HG03039 (cell line): Measurements from ENCODE around the gene TXNRD1.
A peak's percentile ranks its signal among the peaks of the same experiment; 100 is the strongest.
"Not testable (repeated sequence)": the region's sequence is repeated elsewhere in the genome, so short reads cannot be mapped to it uniquely, and the experiment has no call there.

Experiments used
- ATAC-seq: cut with Tn5 transposase; IDR thresholded peaks from one replicate; pipeline ENCODE4 v1.9.1; 2021; ENCODE audit warnings: mild to moderate bottlenecking, moderate library complexity; ENCODE audit not compliant: unreplicated experiment

The TXNRD1 gene

GRCh38 chr12:104276273-104277131 lies 60.9 kb downstream of the TXNRD1 start:
- no peak for ATAC-seq

DNA sequence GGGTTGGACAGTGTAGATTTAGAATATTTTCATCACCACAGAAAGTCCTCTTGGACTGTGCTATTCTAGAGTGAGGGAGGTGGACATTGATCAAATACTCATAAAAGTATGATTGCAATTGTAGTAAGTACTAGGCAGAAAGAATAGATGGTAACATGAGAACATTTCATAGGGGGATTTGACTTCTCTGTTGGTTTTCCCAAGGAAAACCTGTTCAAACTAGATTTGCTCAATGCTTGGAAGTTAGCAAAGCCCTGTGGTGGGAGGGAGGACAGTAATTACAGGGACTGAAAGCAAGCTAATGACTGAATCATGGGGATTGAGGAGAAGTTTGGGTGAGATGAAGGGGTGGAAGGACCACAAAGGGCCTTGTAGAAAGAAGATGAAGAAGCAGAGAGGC lies 63.6 kb downstream of the TXNRD1 start:
- ATAC-seq, result no peak

DNA sequence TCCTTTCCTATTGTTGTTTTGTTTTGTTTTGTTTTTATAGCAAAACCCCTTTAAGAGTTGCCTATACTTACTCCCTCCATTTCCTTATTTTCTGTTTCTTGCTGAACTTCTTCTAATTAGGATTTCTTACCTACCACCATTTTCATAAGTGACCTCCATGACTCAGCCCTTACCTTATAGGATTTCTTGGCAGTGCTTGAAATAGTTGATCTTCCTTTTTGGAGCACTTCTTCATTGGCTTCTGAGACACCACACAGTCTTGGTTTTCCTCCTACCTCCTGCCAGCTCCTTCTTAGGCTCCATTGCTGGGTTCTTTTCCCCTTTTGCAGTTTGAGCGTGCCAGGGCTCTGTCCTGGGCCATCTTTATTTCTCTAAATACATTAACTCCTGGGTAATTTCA lies 64.5 kb downstream of the TXNRD1 start:
- ATAC-seq, result no peak

- ATAC-seq, result no peak
Observed at GRCh38 chr12:104280717-104281458, 65.3 kb downstream of the TXNRD1 start.

- ATAC-seq, result no peak
Observed at GRCh38 chr12:104281636-104282035, 66.1 kb downstream of the TXNRD1 start.

GRCh38 chr12:104282109-104282508 lies 66.5 kb downstream of the TXNRD1 start:
- no peak for ATAC-seq

DNA sequence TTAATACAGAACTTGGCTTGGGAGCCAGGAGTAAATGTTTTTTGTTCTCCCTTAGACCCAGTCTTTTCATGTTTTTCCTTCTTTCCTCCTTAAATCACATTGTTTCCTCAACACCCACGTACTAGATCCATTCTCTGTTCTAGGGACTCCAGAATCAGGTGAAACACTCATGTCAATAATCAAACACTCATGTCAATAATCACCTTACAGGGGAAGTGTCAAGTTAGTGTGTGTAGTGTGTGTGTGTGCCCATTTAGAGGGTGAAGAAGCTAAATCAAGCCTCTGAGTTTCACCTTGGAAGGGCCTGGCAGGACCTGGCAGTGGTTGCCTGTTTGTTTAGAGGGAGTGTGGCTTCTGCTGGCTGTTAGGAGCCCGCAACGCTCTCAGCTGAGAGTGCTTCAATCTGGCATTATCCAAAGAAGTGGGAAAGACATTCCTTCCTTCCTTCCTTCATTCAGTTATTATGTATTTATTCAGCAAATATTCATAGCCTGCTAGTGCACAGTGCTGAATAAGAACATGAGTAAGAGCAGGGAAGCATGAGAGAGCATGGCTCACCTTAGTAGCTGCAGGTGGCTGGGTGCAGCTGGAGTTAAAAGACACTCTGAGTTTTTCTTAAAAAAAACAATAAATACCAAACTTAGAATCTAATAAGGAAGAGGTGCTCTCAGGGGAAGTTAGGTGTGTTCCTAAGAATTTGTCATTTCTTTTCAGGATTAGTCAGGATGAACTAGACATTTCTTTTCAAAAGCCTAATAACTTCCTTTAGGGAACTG lies 70.3 kb downstream of the TXNRD1 start:
- no peak for ATAC-seq

DNA sequence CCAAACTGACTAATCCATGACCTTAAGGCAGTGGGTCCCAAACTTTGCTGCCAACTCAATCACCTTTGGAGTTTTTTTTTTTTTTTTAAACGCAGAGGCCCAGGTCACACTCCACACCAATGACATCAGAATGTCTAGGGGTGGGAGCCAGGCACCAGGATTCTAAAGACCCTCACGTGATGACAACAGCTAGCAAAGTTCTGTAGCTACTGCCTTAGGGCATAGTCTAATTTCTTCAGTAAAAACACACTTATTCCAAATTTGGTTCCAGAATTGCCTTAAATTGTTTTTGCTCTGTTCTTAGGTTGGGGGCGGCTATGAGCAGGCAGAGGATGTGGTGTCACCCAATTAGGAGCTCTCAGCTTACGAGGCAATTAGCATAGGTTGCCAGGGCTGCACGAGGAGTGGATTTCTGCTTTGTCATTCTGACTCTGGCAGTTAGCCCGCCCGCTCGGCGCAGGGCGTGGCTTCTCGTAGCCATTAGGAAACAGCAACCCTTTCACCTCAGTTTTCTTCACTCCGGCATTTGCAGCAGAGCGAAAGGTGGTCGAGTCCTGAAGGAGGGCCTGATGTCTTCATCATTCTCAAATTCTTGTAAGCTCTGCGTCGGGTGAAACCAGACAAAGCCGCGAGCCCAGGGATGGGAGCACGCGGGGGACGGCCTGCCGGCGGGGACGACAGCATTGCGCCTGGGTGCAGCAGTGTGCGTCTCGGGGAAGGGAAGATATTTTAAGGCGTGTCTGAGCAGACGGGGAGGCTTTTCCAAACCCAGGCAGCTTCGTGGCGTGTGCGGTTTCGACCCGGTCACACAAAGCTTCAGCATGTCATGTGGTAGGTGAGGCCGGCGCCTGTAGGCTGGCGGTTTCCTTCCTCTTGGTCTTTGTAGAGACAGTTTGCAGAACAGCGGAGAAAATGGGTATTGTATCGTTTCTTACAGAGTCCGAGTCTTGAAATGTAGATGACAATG lies 71.2 kb downstream of the TXNRD1 start:
- peak; percentile 80 for ATAC-seq

GRCh38 chr12:104288635-104289274 lies 73.2 kb downstream of the TXNRD1 start:
- peak; percentile 38 for ATAC-seq

- no peak for ATAC-seq
Observed at GRCh38 chr12:104290320-104290719, 74.7 kb downstream of the TXNRD1 start.

DNA sequence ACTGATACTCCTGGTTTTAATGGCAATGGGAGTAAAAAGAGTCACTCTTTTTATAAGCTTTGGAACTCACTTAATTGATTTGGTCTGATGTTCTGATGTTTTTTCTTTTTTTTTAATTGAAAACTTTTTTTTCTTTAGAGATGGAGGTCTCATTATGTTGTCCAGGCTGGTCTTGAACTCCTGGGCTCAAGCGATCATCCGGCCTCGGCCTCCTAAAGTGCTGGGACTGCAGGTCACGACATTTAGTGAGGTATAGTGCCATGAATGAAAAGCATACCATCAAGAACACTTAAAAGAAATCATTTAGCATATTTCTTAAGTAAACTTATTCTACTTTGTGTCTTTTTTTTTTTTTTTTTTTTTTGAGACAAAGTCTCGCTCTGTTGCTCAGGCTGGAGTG lies 75.3 kb downstream of the TXNRD1 start:
- ATAC-seq, result no peak

DNA sequence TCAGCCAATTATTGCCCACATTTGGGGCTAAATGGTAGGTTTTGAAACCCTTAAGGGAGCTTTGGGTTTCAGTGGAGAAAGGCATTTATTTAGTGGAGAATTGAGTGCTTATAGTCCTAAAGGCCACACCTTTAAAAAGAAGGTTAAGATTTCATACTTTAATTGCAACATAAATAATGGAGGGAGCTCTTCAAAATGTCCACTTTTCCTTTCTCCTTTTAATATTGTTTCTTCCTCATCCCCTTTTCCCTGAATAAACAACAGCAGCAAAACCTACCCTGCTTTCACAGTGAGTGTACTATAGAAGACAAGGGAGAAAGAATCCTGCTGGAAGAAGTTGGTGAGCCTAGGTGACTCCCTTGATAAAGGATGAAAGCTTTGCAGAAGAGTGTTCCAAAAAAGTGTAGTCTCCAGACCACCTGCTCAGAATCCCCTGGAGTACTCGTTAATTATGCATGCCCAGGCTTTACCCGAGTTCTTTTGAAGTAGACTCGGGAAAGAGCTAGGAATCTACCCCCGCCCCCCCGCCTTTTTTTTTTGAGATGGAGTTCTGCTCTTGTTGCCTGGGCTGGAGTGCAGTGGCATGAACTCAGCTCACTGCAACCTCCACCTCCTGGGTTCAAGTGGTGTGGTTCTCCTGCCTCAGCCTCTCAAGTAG lies 76.4 kb downstream of the TXNRD1 start:
- no peak for ATAC-seq

- ATAC-seq, result no peak
Observed at GRCh38 chr12:104292872-104293794, 77.6 kb downstream of the TXNRD1 start.

GRCh38 chr12:104294158-104294859 lies 78.7 kb downstream of the TXNRD1 start:
- not testable (repeated sequence) for ATAC-seq

- no peak for ATAC-seq
Observed at GRCh38 chr12:104294927-104295668, 79.5 kb downstream of the TXNRD1 start.

DNA sequence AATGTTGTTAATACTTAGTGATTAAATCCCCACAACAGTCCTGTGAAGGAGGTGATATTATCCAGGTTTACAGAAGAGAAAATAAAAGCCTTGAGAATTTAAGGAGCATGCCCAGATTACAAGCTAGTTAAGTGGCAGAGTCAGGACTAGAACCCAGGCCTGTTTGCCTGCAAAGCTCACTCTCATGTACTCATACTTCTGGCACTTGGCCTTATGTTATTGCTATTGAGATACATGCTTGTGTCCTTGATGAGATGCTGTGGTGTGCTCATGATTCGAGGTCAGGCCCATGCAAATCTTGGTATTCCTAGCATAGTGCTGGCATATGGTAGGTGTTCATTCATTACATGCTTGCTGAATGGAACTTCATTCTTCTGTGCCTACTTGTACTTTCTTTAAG lies 80.4 kb downstream of the TXNRD1 start:
- ATAC-seq, result no peak

DNA sequence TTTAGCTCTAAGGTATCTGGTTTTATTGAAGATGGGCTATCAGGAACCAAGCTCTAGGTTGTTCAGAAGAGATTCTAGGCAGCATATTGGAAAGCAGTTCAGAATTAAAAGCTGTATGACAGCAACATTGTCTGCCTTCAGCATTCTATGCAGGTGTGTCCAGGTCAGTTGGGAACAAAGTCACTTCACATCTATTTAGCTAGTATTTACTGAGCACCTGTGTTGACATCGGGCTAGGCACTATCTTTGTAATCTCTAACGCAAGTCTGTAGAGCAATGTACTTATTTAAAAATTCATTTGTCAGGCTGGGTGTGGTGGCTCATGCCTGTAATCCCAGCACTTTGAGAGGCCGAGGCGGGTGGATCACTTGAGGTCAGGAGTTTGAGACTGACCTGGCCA lies 81.1 kb downstream of the TXNRD1 start:
- ATAC-seq, result no peak
